Glomerular visceral epithelial cell (primary cell): ENCODE data around the gene VEZF1.

Experiments
- DNase-seq: peaks from one replicate; pipeline ENCODE4 v3.0.0-alpha.2; 2016; ENCODE audit errors: extremely low spot score

Gene VEZF1, protein sequence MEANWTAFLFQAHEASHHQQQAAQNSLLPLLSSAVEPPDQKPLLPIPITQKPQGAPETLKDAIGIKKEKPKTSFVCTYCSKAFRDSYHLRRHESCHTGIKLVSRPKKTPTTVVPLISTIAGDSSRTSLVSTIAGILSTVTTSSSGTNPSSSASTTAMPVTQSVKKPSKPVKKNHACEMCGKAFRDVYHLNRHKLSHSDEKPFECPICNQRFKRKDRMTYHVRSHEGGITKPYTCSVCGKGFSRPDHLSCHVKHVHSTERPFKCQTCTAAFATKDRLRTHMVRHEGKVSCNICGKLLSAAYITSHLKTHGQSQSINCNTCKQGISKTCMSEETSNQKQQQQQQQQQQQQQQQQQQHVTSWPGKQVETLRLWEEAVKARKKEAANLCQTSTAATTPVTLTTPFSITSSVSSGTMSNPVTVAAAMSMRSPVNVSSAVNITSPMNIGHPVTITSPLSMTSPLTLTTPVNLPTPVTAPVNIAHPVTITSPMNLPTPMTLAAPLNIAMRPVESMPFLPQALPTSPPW

GRCh38 chr17:57987581-57988300 is at the start of gene VEZF1:
Gene VEZF1 (minus strand): TSS chr17:57988254. CDS start chr17:57988111, 143 bp downstream.
- DNase-seq, result peak; percentile 88

GRCh38 chr17:58032691-58033415 is 44.8 kb upstream of the VEZF1 start:
- DNase-seq, result no peak

DNA sequence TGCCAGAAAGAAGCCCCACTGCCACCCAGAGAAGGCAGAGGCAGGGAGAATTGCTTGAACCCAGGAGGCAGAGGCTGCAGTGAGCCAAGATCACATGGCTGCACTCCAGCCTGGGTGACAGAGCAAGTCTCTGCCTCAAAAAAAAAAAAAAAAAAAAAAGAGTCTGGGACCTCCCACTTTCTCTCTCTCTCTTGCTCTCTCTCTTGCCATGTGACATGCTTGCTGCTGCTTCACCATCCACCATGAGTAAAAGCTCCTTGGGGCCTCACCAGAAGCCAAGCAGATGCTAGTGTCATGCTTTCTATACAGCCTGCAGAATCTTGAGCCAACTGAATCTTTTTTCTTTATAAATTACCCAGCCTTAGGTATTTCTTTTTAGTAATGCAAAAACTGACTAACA is 40.5 kb upstream of the VEZF1 start:
- DNase-seq, result no peak

GRCh38 chr17:58020401-58020800 is 32.3 kb upstream of the VEZF1 start:
- DNase-seq, result no peak

DNA sequence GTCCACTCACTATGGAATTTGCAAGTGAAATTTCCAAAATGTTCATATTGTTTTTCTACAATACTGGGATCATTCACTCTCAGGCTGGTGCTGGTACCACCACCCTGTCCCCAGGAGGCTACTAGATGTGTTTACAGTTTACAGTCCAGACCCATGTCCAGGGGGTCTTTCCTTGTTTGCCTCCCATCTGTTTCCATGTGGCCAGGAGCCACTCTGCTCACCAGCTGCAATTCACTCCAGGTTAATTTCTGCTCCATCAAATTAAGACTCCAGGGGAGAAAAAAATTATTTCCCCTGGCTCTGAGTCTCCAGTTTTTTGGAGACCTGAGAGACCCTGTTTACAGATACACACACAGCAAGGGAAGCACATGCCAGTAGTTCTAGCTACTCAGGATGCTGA is 31.5 kb upstream of the VEZF1 start:
- no peak for DNase-seq

DNA sequence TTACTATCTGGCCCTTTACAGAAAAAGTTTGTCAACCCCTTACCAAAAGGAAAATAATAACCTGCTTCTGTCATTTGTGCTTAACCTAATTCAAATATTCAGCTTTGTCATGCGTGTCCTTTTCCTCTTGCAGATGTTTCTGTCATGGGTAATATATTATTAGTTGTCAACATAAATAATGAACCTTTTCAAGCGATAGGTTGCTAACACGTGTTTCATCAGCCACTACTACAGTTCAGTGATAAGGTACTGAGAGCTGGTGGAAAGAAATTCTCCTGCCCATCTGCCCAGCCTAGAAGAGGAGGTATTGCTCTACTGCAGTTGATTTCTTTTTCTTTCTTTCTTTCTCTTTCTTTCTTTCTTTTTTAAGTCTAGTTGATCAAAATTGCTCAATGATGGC is 31.0 kb upstream of the VEZF1 start:
- DNase-seq, result no peak

GRCh38 chr17:58010067-58010799 is 22.2 kb upstream of the VEZF1 start:
- no peak for DNase-seq

- DNase-seq, result no peak
Measured at GRCh38 chr17:58007781-58008706, 20.0 kb upstream of the VEZF1 start.

- DNase-seq, result peak; percentile 98
Measured at GRCh38 chr17:58006924-58007780, 19.1 kb upstream of the VEZF1 start, which contains the start of gene SRSF1. Gene SRSF1 (minus strand): TSS chr17:58007246. CDS start chr17:58007137, 109 bp downstream.

DNA sequence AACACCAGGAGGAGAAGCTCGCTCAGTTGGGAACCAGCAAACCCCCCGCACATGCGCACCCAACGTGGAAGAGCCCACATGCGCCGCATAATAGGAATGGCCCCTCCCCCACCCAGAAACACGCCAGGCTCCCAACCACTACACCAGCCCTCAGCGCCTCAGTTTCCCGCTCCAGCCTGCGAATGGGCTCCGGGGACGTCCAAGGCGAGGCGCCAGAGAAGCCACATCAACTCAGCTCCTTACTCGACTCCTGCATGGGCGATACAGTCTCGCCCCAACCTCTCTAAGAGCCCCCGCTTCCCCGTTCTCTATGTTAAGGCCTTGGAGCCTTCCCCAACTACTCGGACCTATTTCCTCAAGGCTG is 18.5 kb upstream of the VEZF1 start:
- DNase-seq, result peak; percentile 72

- no peak for DNase-seq
Measured at GRCh38 chr17:58005728-58006559, 17.9 kb upstream of the VEZF1 start.

GRCh38 chr17:58005031-58005727 is 17.1 kb upstream of the VEZF1 start:
- no peak for DNase-seq

DNA sequence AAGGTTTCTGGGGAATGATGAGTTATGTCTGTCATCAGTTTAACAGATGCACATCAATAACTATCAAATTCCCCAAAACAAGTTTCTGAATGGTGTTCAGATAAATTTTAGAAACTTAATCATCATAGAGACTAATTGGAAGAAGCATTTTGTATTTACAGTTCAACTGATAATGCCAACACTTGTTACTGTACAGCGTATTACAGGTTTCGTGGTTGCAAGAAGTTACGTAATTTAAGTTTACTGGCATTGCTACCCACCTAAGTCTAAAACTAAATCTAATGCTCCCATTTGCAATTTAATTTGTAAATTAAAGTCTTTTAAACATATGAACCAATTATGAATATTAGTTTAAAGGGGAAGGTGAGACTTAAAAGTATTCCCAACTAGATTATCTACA is 16.0 kb upstream of the VEZF1 start:
- DNase-seq, result no peak

DNA sequence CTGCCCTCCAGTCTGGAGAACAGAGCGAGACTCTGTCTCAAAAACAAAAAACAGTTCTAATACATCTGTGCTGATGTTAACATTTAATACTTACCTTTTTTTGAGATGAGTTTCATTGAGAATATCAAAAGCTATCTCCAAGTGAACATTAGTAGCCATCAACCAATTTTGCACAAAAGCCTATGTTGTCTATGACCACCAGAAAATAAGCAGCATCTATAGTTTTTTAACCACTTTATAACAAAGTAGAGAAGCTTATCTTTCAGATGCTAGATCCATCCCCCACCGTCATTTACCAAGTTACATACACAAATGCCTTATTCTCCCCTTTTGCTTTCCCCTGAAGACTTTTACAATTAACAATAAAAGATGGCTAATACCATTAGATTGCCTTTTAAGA is 14.9 kb upstream of the VEZF1 start:
- DNase-seq, result no peak

- DNase-seq, result no peak
Measured at GRCh38 chr17:58002154-58002948, 14.3 kb upstream of the VEZF1 start.

- no peak for DNase-seq
Measured at GRCh38 chr17:58001461-58002124, 13.5 kb upstream of the VEZF1 start.
